ENCODE data around the gene RALY. TPM values are rescaled to one million over a fixed set of nuclear protein-coding genes. Genes with fewer than 3 reads are reported as not detected.

RALY gene
- total RNA-seq, 1 donor, result 42.3 TPM

DNA sequence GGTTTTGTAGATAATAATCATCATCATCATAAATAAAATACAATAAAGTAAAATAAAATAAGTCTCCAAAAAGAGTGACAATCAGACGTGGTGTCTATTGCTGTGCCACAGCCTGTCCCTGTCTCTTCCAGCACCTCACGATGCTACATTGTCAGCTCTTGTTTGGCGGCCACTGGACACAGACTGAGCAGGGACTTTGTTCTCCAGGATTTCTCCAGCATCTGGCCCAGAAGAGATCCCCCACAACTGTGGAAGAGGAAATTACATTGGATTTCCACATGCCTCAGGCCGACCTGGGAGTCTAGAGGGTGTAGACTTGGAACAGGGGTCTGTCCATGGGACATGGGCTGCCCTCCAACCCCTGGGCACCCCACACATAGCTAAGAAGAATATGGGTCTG lies 39.2 kb upstream of the RALY start:
- DNase-seq (ENCODE audit: low read depth), result no peak
- TF ChIP-seq, protein P1, sequence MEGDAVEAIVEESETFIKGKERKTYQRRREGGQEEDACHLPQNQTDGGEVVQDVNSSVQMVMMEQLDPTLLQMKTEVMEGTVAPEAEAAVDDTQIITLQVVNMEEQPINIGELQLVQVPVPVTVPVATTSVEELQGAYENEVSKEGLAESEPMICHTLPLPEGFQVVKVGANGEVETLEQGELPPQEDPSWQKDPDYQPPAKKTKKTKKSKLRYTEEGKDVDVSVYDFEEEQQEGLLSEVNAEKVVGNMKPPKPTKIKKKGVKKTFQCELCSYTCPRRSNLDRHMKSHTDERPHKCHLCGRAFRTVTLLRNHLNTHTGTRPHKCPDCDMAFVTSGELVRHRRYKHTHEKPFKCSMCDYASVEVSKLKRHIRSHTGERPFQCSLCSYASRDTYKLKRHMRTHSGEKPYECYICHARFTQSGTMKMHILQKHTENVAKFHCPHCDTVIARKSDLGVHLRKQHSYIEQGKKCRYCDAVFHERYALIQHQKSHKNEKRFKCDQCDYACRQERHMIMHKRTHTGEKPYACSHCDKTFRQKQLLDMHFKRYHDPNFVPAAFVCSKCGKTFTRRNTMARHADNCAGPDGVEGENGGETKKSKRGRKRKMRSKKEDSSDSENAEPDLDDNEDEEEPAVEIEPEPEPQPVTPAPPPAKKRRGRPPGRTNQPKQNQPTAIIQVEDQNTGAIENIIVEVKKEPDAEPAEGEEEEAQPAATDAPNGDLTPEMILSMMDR (IDR thresholded peaks at IDR 0.05; ENCODE audit: insufficient read depth, low read depth, low read length), result no peak
- no peak overlapping the region for H3K4me3 ChIP-seq (ENCODE audit: low read depth, low read length)

DNA sequence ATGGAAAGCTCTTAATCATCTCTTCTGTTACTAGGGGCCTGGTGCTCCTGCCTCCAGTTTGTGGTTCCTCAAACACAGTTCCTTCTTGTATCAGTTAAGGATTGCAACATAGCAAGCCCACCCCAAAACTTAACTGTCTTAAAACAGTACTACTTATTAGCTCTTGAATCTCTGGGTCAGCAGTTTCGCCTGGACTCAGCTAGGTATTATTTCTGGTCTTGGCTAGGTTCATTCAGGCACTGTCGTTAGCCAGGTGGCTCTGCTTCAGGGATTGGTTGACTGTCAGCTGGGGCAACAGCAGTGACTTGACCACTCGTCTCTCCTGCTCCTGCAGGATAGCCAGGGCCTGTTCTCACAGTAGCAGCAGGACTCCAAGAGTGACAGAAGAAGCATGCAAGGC lies 30.0 kb upstream of the RALY start:
- H3K4me3 ChIP-seq (ENCODE audit: low read depth, low read length), result no peak overlapping the region
- no peak for DNase-seq (ENCODE audit: low read depth)
- TF ChIP-seq, protein P1 (IDR thresholded peaks at IDR 0.05; ENCODE audit: insufficient read depth, low read depth, low read length), result no peak

DNA sequence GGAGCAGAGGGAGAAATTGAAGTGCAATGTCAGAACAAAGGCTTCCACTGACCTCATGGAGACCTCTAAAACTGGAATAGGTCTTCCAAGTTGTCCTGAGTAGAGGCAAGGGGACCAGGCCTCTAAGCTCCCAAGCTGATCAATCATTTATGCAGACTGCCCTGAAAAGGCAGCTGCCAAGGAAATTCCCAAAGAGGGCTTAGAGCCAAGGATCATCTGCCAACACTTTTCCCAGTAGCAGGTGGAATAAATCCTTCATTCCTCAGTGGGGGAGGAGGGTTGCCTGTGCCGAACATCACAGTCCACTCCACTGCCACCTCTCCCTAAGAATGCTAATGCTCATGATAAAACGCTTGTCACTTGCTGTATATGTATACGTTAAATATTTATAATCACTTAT lies 29.3 kb upstream of the RALY start:
- no peak overlapping the region for H3K4me3 ChIP-seq (ENCODE audit: low read depth, low read length)
- TF ChIP-seq, protein P1 (IDR thresholded peaks at IDR 0.05; ENCODE audit: insufficient read depth, low read depth, low read length), result no peak
- no peak for DNase-seq (ENCODE audit: low read depth)

- TF ChIP-seq, protein P1 (IDR thresholded peaks at IDR 0.05; ENCODE audit: insufficient read depth, low read depth, low read length), result no peak
- H3K4me3 ChIP-seq (ENCODE audit: low read depth, low read length), result no peak overlapping the region
- no peak for DNase-seq (ENCODE audit: low read depth)
These were observed 26.6 kb upstream of the RALY start for GRCh38 chr20:33967126-33967525.

- TF ChIP-seq, protein P1 (IDR thresholded peaks at IDR 0.05; ENCODE audit: insufficient read depth, low read depth, low read length), result no peak
- H3K4me3 ChIP-seq (ENCODE audit: low read depth, low read length), result no peak overlapping the region
- no peak for DNase-seq (ENCODE audit: low read depth)
These were observed 24.1 kb upstream of the RALY start for GRCh38 chr20:33969563-33969962.

GRCh38 chr20:33970229-33970628 lies 23.5 kb upstream of the RALY start:
- H3K4me3 ChIP-seq (ENCODE audit: low read depth, low read length), result no peak overlapping the region
- DNase-seq (ENCODE audit: low read depth), result no peak
- TF ChIP-seq, protein P1 (IDR thresholded peaks at IDR 0.05; ENCODE audit: insufficient read depth, low read depth, low read length), result no peak
